Measurements from ENCODE around the gene MAGEE2.
"Not testable (repeated sequence)": the region's sequence is repeated elsewhere in the genome, so short reads cannot be mapped to it uniquely, and the experiment has no call there.

The MAGEE2 gene, protein sequence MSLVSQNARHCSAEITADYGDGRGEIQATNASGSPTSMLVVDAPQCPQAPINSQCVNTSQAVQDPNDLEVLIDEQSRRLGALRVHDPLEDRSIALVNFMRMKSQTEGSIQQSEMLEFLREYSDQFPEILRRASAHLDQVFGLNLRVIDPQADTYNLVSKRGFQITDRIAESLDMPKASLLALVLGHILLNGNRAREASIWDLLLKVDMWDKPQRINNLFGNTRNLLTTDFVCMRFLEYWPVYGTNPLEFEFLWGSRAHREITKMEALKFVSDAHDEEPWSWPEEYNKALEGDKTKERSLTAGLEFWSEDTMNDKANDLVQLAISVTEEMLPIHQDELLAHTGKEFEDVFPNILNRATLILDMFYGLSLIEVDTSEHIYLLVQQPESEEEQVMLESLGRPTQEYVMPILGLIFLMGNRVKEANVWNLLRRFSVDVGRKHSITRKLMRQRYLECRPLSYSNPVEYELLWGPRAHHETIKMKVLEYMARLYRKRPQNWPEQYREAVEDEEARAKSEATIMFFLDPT

DNA sequence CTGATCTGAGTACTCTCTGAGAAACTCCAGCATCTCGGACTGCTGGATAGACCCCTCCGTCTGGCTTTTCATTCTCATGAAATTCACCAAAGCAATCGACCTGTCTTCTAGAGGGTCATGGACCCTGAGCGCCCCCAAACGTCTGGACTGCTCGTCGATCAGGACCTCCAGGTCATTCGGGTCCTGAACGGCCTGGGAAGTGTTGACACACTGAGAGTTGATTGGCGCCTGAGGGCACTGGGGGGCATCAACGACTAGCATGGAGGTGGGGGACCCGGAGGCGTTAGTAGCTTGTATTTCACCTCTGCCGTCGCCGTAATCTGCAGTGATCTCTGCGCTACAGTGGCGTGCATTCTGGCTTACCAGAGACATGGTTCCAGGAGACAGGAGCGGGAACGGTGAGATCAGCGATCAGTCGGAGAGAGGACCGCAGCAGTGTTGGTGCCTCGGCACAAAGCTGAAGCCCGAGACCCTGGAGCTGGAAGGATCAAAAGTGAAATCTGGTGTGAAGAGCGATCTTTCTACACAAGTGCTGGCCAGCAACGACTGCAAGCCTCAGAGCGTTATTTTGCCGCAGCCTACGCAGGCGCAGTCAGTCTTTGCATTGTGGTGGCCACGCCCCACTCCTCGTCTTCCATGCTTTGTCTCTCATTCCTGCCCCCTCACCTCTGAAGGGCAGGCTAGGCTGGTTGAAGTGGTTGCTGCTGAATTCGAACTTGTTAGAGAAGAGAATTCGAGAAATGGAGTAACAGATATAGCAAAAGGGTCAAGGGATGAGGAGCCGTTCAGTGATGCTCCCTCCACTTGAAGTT is at the start of gene MAGEE2:
Gene MAGEE2, minus strand, starts transcription at position 575 of the 812 bp plus-strand sequence. Its CDS starts 203 bp downstream, at position 372.
- H2AFZ ChIP-seq (ENCODE audit: low read depth, low read length) = no peak within 1 kb of the TSS

DNA sequence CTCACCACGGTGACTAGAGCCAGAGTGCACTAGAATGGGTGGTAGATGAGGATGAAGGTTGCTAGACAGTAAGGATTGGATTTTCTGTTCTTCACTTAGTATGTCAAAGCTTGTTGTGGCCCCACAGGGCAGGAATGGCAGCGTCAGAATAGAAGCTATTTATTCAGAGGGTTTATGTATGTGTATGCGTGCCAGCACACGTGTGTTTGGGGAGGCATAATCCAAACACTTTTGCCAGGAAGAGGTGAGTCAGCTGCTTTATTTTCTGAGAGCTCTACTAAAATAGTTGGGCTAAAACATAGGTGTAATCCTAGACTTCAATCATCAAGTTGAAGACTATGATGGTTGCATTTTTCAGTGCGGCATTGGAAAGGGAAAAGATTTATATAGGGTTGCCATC is 1.2 kb upstream of the MAGEE2 start:
- no peak overlapping the region for H3K27ac ChIP-seq (ENCODE audit: low read length)
- no peak overlapping the region for H3K9ac ChIP-seq (ENCODE audit: low read length)
- no peak overlapping the region for H2AFZ ChIP-seq (ENCODE audit: low read depth, low read length)
- H3K4me3 ChIP-seq (ENCODE audit: low read length) = no peak overlapping the region
- no peaks in the 10 kb centered on the region for H3K36me3 ChIP-seq (replicated peaks; ENCODE audit: low read depth, low read length)
- no peaks in the 10 kb centered on the region for H3K27me3 ChIP-seq (ENCODE audit: low read depth, low read length)
- H3K4me1 ChIP-seq (ENCODE audit: low read length) = no peaks in the 10 kb centered on the region
- TF ChIP-seq, protein P1, sequence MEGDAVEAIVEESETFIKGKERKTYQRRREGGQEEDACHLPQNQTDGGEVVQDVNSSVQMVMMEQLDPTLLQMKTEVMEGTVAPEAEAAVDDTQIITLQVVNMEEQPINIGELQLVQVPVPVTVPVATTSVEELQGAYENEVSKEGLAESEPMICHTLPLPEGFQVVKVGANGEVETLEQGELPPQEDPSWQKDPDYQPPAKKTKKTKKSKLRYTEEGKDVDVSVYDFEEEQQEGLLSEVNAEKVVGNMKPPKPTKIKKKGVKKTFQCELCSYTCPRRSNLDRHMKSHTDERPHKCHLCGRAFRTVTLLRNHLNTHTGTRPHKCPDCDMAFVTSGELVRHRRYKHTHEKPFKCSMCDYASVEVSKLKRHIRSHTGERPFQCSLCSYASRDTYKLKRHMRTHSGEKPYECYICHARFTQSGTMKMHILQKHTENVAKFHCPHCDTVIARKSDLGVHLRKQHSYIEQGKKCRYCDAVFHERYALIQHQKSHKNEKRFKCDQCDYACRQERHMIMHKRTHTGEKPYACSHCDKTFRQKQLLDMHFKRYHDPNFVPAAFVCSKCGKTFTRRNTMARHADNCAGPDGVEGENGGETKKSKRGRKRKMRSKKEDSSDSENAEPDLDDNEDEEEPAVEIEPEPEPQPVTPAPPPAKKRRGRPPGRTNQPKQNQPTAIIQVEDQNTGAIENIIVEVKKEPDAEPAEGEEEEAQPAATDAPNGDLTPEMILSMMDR (IDR thresholded peaks at IDR 0.05; ENCODE audit: low read depth, low read length) = no peak
- TF ChIP-seq EZH2phosphoT487 (IDR thresholded peaks at IDR 0.05; ENCODE audit: low read depth) = no peak
- no peaks in the 10 kb centered on the region for H4K20me1 ChIP-seq (ENCODE audit: insufficient read depth, low read length)
- no peak overlapping the region for H3K4me2 ChIP-seq (ENCODE audit: low read length)
- H3K79me2 ChIP-seq (ENCODE audit: low read length) = no peaks in the 10 kb centered on the region
- no peaks in the 10 kb centered on the region for H3K9me3 ChIP-seq (ENCODE audit: insufficient read depth, low read length)

More for the DNA sequence above, at the start of gene MAGEE2:
- Histone ChIP-seq H3K27me3 (ENCODE audit: low read depth, low read length) (no peaks in the 10 kb centered on the region), H3K9ac (ENCODE audit: low read length) (no peak within 1 kb of the TSS), H3K4me2 (ENCODE audit: low read length) (no peak within 1 kb of the TSS), H3K79me2 (ENCODE audit: low read length) (no peaks in the 10 kb centered on the region), H3K4me1 (ENCODE audit: low read length) (no peaks in the 10 kb centered on the region), H3K9me3 (ENCODE audit: insufficient read depth, low read length) (no peaks in the 10 kb centered on the region), H3K4me3 (ENCODE audit: low read length) (no peak within 1 kb of the TSS), H3K27ac (ENCODE audit: low read length) (no peak within 1 kb of the TSS), H3K36me3 (replicated peaks; ENCODE audit: low read depth, low read length) (no peaks in the 10 kb centered on the region), H4K20me1 (ENCODE audit: insufficient read depth, low read length) (no peaks in the 10 kb centered on the region)
- TF ChIP-seq, protein P1 (IDR thresholded peaks at IDR 0.05; ENCODE audit: low read depth, low read length) = no peak
- no peak for TF ChIP-seq EZH2phosphoT487 (IDR thresholded peaks at IDR 0.05; ENCODE audit: low read depth)

DNA sequence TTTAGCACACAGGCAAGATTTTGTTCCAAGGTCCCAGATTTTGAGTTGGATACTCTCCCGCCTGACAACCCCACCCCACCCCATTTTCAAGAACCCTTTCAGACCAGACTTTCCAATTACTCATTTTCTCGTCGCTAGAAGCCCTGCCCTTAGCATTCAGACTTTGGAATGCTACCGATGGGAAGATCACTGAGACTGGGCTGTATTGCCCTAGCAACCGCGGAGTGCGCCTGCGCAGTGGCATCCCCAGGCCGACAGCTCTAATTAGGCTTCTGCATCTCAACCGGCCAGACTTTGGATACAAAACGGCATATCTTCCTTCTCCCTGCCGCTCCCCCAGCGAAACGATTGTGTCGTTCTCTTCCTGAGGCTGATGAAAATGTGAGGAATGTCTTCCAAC is 3.4 kb downstream of the MAGEE2 start:
- Histone ChIP-seq H3K4me2 (ENCODE audit: low read length) (no peak overlapping the region), H3K4me3 (ENCODE audit: low read length) (no peak overlapping the region), H3K79me2 (ENCODE audit: low read length) (no peaks in the 10 kb centered on the region), H3K4me1 (ENCODE audit: low read length) (no peaks in the 10 kb centered on the region), H3K9ac (ENCODE audit: low read length) (no peak overlapping the region), H3K9me3 (ENCODE audit: insufficient read depth, low read length) (no peaks in the 10 kb centered on the region), H3K27me3 (ENCODE audit: low read depth, low read length) (no peaks in the 10 kb centered on the region), H2AFZ (ENCODE audit: low read depth, low read length) (no peak overlapping the region), H3K36me3 (replicated peaks; ENCODE audit: low read depth, low read length) (no peaks in the 10 kb centered on the region), H3K27ac (ENCODE audit: low read length) (no peak overlapping the region), H4K20me1 (ENCODE audit: insufficient read depth, low read length) (no peaks in the 10 kb centered on the region)
- no peak for TF ChIP-seq EZH2phosphoT487 (IDR thresholded peaks at IDR 0.05; ENCODE audit: low read depth)
- TF ChIP-seq, protein P1 (IDR thresholded peaks at IDR 0.05; ENCODE audit: low read depth, low read length) = no peak

DNA sequence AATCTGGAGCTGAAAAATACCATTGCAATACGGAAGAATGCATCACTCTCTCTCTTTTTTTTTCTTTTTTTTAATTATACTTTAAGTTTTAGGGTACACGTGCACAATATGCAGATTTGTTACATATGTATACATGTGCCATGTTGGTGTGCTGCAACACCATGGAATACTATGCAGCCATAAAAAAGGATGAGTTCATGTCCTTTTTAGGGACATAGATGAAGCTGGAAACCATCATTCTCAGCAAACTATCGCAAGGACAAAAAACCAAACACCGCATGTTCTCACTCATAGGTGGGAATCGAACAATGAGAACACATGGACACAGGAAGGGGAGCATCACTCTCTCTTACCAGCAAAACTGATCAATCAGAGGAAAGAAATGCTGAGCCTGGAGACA is 17.0 kb downstream of the MAGEE2 start:
- not testable (repeated sequence) for H3K4me1 ChIP-seq (ENCODE audit: low read length); H3K4me3 ChIP-seq (ENCODE audit: low read length); H3K27me3 ChIP-seq (ENCODE audit: low read depth, low read length); H3K79me2 ChIP-seq (ENCODE audit: low read length); H3K9me3 ChIP-seq (ENCODE audit: insufficient read depth, low read length); H3K4me2 ChIP-seq (ENCODE audit: low read length); H3K36me3 ChIP-seq (replicated peaks; ENCODE audit: low read depth, low read length); H2AFZ ChIP-seq (ENCODE audit: low read depth, low read length); H4K20me1 ChIP-seq (ENCODE audit: insufficient read depth, low read length); H3K9ac ChIP-seq (ENCODE audit: low read length); H3K27ac ChIP-seq (ENCODE audit: low read length)
